Smooth muscle cell (in vitro differentiated cells): Measurements from ENCODE around the gene MAN1B1. TPM values are rescaled to one million over a fixed set of nuclear protein-coding genes. Genes with fewer than 3 reads are reported as not detected.

Experiments
- DNase-seq: peaks from one replicate; lab custom pipeline; 2025; ENCODE audit not compliant: unreplicated experiment; lab: John Stamatoyannopoulos, UW
- H2AFZ ChIP-seq: fragments of 200-600 bp; sonication (generic); 2 replicates; pipeline ENCODE4 v1.6.0; 2016; ENCODE audit warnings: antibody characterized with exemption, low read depth, mild to moderate bottlenecking
- H3F3A ChIP-seq: fragments of 200-600 bp; sonication (generic); 2 replicates; pipeline ENCODE4 v1.6.0; 2017; ENCODE audit warnings: antibody characterized with exemption, low read depth
- H3K27ac ChIP-seq: fragments of 200-600 bp; sonication (generic); 2 replicates; pipeline ENCODE4 v1.5.1; 2016; ENCODE audit warnings: low read depth, mild to moderate bottlenecking
- H3K27me3 ChIP-seq: fragments of 200-600 bp; sonication (generic); 2 replicates; pipeline ENCODE4 v1.6.1; 2016; ENCODE audit warnings: low read depth, mild to moderate bottlenecking
- H3K36me3 ChIP-seq: fragments of 200-600 bp; sonication (generic); 2 replicates; pipeline ENCODE4 v1.5.1; 2016; ENCODE audit warnings: low read depth
- H3K4me1 ChIP-seq: fragments of 200-600 bp; sonication (generic); 2 replicates; pipeline ENCODE4 v1.5.1; 2016; ENCODE audit warnings: low read depth
- H3K4me2 ChIP-seq: fragments of 200-600 bp; sonication (generic); 2 replicates; pipeline ENCODE4 v1.6.0; 2016; ENCODE audit warnings: mild to moderate bottlenecking
- H3K4me3 ChIP-seq: fragments of 200-600 bp; sonication (generic); 2 replicates; pipeline ENCODE4 v1.5.1; 2016; ENCODE audit warnings: mild to moderate bottlenecking
- H3K79me2 ChIP-seq: fragments of 200-600 bp; sonication (generic); 2 replicates; pipeline ENCODE4 v1.6.0; 2016; ENCODE audit warnings: low read depth, mild to moderate bottlenecking
- H3K9ac ChIP-seq: fragments of 200-600 bp; sonication (generic); 2 replicates; pipeline ENCODE4 v1.6.0; 2016; ENCODE audit warnings: low read depth
- H3K9me3 ChIP-seq: fragments of 200-600 bp; sonication (generic); replicated peaks from 2 replicates; pipeline ENCODE4 v1.5.1; 2016; ENCODE audit warnings: low read depth
- H4K20me1 ChIP-seq: fragments of 200-600 bp; sonication (generic); 2 replicates; pipeline ENCODE4 v1.6.0; 2016; ENCODE audit warnings: low read depth
- WGBS: methylation state at CpG from one replicate; pipeline ENCODE4 v1.1.7; 2016; ENCODE audit warnings: low lambda C conversion rate; 5-methylcytosine and 5-hydroxymethylcytosine counted together
- polyA plus RNA-seq: library from polyadenylated mRNA; unstranded; fragments of >200 nt; fragmentation: Nextera tagmentation; extraction: Ambion mirVana; gene quantifications from 2 replicates; pipeline ENCODE4 v1.2.1, GENCODE V29; 2016
- total RNA-seq: library from RNA; depleted of rRNA; stranded (reverse); fragments of >200 nt; gene quantifications from 2 replicates; pipeline ENCODE4 v1.2.3, GENCODE V29; 2014
- TF ChIP-seq, protein P1 (sequence below): fragments of 200-600 bp; sonication (generic); IDR thresholded peaks from 2 replicates; pipeline ENCODE4 v1.5.1; 2017; ENCODE audit warnings: borderline replicate concordance, mild to moderate bottlenecking, antibody characterized with exemption; ENCODE audit not compliant: insufficient read depth, poor library complexity, severe bottlenecking

Gene MAN1B1
- total and polyA plus RNA-seq, 2 experiments from 2014 or later = 62.9 to 97.1 TPM

DNA sequence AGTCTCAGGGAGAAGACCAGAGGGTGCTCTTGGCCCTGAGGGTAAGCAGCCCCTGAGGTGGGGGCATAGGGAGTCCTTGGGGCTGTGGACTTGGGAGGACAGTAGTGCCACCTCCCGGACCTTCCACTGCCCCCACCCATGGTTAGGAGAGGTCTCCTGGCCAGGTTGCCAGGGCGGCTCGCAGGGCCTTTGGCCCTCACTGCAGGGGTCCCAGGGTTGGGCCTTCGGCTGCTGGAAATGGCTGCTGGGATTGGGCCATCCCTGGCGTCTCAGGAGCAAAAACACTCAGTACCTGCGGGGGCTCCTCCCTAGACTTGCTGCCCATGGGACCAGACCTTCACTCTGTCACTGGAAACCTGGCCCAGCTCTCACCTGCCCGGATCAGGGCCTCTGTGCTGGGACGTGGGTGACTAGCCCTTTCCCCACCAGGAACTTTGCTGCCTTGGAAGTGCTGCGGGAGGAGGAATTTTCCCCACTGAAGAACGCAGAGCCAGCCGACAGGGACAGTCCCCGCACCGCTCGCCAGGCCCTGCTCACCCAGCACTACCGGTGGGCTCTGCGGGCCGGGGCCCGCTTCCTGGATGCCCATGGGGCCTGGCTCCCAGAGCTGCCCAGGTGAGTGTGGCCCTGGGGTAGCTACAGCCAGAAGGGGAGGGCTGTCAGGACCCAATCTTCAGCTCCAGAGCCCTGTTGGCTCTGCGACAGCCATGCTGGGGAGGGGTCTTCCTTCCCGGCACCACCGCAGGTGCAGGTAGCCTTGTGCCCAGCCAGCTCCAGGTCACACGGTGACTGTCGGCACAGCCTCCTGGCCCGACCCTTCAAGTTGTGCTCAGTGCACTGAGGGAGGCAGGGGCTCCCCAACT, 6.3 kb upstream of the MAN1B1 start:
- peaks cover 30% of the 10 kb centered on the region for H3F3A ChIP-seq
- 90% methylated on average over 20 of the region's 24 CpGs for WGBS
- no peaks in the 10 kb centered on the region for H3K9me3 ChIP-seq
- H2AFZ ChIP-seq = no peak overlapping the region
- H3K27ac ChIP-seq = no peak overlapping the region
- H3K27me3 ChIP-seq = no peaks in the 10 kb centered on the region
- no peak overlapping the region for H3K4me2 ChIP-seq
- peaks cover 30% of the 10 kb centered on the region for H4K20me1 ChIP-seq
- no peak overlapping the region for H3K9ac ChIP-seq
- TF ChIP-seq, protein P1, sequence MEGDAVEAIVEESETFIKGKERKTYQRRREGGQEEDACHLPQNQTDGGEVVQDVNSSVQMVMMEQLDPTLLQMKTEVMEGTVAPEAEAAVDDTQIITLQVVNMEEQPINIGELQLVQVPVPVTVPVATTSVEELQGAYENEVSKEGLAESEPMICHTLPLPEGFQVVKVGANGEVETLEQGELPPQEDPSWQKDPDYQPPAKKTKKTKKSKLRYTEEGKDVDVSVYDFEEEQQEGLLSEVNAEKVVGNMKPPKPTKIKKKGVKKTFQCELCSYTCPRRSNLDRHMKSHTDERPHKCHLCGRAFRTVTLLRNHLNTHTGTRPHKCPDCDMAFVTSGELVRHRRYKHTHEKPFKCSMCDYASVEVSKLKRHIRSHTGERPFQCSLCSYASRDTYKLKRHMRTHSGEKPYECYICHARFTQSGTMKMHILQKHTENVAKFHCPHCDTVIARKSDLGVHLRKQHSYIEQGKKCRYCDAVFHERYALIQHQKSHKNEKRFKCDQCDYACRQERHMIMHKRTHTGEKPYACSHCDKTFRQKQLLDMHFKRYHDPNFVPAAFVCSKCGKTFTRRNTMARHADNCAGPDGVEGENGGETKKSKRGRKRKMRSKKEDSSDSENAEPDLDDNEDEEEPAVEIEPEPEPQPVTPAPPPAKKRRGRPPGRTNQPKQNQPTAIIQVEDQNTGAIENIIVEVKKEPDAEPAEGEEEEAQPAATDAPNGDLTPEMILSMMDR = no peak
- no peaks in the 10 kb centered on the region for H3K36me3 ChIP-seq
- H3K79me2 ChIP-seq = no peaks in the 10 kb centered on the region
- peaks cover 15% of the 10 kb centered on the region for H3K4me1 ChIP-seq
- no peak overlapping the region for H3K4me3 ChIP-seq
- DNase-seq = no peak

DNA sequence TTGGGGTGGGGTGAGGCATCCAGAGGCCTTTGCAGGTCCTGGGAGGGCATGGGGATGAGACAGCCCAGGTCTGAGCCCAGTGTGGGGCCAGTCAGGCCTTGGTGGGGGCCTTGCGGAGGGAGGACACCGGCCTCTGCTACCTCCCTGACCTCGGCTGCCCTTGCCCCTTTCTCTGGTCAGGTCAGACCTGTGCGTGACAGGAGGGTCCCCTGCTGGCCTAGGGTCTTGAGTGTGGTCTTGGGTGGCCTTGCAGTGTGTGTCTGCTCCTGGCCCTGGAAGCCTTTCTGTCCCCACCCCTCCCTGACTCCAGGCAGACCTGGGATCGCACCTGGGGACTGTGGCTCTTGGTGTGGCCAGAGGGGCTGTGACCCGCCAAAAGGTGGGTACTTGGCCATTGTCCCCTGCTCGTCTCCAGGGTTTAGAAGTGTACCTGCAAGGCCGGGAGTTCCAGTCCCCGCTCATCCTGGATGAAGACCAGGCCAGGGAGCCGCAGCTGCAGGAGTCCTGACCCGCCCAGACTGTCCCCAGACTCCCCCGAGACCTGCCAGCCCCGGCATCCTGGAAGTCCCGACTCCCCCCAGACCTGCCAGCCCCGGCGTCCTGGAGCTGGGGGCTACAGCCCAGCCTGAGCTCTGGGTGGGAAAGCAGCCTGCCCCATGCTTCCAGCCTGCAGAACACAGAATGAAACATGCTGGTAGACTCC, 4.4 kb upstream of the MAN1B1 start:
- TF ChIP-seq, protein P1 = no peak
- Histone ChIP-seq H3K4me2 (peak overlapping the region; percentile 59), H3K36me3 (no peaks in the 10 kb centered on the region), H2AFZ (no peak overlapping the region), H3K4me3 (no peak overlapping the region), H3K79me2 (no peaks in the 10 kb centered on the region), H3K4me1 (peaks cover 17% of the 10 kb centered on the region), H3K27ac (peak overlapping the region; percentile 83), H3K27me3 (no peaks in the 10 kb centered on the region), H3F3A (peaks cover 29% of the 10 kb centered on the region), H3K9ac (no peak overlapping the region), H4K20me1 (peaks cover 30% of the 10 kb centered on the region), H3K9me3 (no peaks in the 10 kb centered on the region)
- DNase-seq = no peak
- WGBS = 95% methylated on average over 16 of the region's 16 CpGs

DNA sequence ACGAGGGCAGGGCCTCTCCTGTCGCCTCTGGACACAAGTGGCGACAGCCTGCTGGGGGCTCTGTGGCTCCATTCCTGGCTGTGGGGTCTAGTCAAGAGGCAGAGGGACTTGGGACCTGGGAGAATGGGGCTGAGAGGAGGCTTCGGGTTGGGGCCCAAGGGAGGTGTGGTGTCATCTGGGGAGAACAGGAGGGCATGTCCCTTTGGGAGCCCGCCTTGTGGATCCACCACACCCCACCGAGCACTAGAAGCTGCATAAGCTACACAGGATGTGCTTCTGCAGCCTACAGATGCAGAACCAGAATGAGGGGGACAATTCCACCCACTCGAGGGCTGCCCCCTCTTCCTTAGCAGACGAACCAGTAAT, 3.9 kb upstream of the MAN1B1 start:
- 72% methylated on average over 8 of the region's 8 CpGs for WGBS
- Histone ChIP-seq H3K36me3 (no peaks in the 10 kb centered on the region), H4K20me1 (peaks cover 30% of the 10 kb centered on the region), H3K4me1 (peaks cover 22% of the 10 kb centered on the region), H3K4me2 (peak overlapping the region; percentile 59), H3K9me3 (no peaks in the 10 kb centered on the region), H3K9ac (peak overlapping the region; percentile 7), H3K79me2 (peaks cover 4% of the 10 kb centered on the region), H3K4me3 (no peak overlapping the region), H3K27ac (peak overlapping the region; percentile 83), H3K27me3 (no peaks in the 10 kb centered on the region), H3F3A (peaks cover 29% of the 10 kb centered on the region), H2AFZ (no peak overlapping the region)
- TF ChIP-seq, protein P1 = no peak
- no peak for DNase-seq
